Central memory CD8-positive, alpha-beta T cell (primary cell): ENCODE data around the gene GCDH.
A peak's percentile ranks its signal among the peaks of the same experiment; 100 is the strongest.
"Not testable (repeated sequence)": the region's sequence is repeated elsewhere in the genome, so short reads cannot be mapped to it uniquely, and the experiment has no call there.

Experiments
- ATAC-seq: fragments of 150-1000 bp; cut with Tn5 transposase; replicated peaks from 2 replicates; pipeline ENCODE4 v1.10.0; 2022; ENCODE audit warnings: mild to moderate bottlenecking, moderate FRiP score, moderate number of reproducible peaks; ENCODE audit not compliant: poor library complexity, severe bottlenecking; ENCODE audit errors: extremely low read depth
- DNase-seq, 2 donors: peaks; one replicate each; pipeline ENCODE4 v3.0.0; 2021; ENCODE audit warnings: low spot score in 2 of 2
- H3K27ac Mint-ChIP-seq: one replicate; pipeline ENCODE4 v1.8.0; 2022; ENCODE audit warnings: low read depth, mild to moderate bottlenecking, moderate library complexity, mixed read lengths
- H3K27me3 Mint-ChIP-seq: one replicate; pipeline ENCODE4 v1.8.0; 2022; ENCODE audit warnings: mixed read lengths
- H3K36me3 Mint-ChIP-seq: one replicate; pipeline ENCODE4 v1.8.0; 2022; ENCODE audit warnings: mild to moderate bottlenecking, moderate library complexity, mixed read lengths; ENCODE audit not compliant: insufficient read depth
- H3K4me1 Mint-ChIP-seq: one replicate; pipeline ENCODE4 v1.8.0; 2022; ENCODE audit warnings: mixed read lengths
- H3K4me3 Mint-ChIP-seq: one replicate; pipeline ENCODE4 v1.8.0; 2022; ENCODE audit warnings: mild to moderate bottlenecking, moderate library complexity, mixed read lengths
- H3K9me3 Mint-ChIP-seq: one replicate; pipeline ENCODE4 v1.8.0; 2022; ENCODE audit warnings: mixed read lengths

The GCDH gene

GRCh38 chr19:12893582-12893981, 2.6 kb downstream of the GCDH start:
- Mint-ChIP-seq H3K4me1 (peaks cover 35% of the 10 kb centered on the region), H3K9me3 (no peaks in the 10 kb centered on the region), H3K36me3 (peaks cover 22% of the 10 kb centered on the region), H3K4me3 (peak overlapping the region; percentile 35), H3K27me3 (no peaks in the 10 kb centered on the region), H3K27ac (no peak overlapping the region)
- ATAC-seq: no peak
- DNase-seq: no peak

- DNase-seq (no peak), ATAC-seq (no peak)
- Mint-ChIP-seq H3K27ac (no peak overlapping the region), H3K4me3 (no peak overlapping the region), H3K4me1 (peaks cover 22% of the 10 kb centered on the region), H3K36me3 (peaks cover 19% of the 10 kb centered on the region), H3K9me3 (no peaks in the 10 kb centered on the region), H3K27me3 (no peaks in the 10 kb centered on the region)
Measured at GRCh38 chr19:12896460-12896859, 5.5 kb downstream of the GCDH start.

- ATAC-seq (peak; percentile 83), DNase-seq (no peak)
- no peaks in the 10 kb centered on the region for H3K9me3 Mint-ChIP-seq
- H3K4me1 Mint-ChIP-seq: no peaks in the 10 kb centered on the region
- H3K36me3 Mint-ChIP-seq: peaks cover 16% of the 10 kb centered on the region
- H3K27me3 Mint-ChIP-seq: no peaks in the 10 kb centered on the region
- peak overlapping the region; percentile 51 for H3K27ac Mint-ChIP-seq
- no peak overlapping the region for H3K4me3 Mint-ChIP-seq
Measured at GRCh38 chr19:12899891-12900518, 9.0 kb downstream of the GCDH start.

- Mint-ChIP-seq H3K4me3 (no peak overlapping the region), H3K4me1 (no peaks in the 10 kb centered on the region), H3K27me3 (no peaks in the 10 kb centered on the region), H3K27ac (no peak overlapping the region), H3K36me3 (peaks cover 2% of the 10 kb centered on the region), H3K9me3 (no peaks in the 10 kb centered on the region)
- ATAC-seq (no peak), DNase-seq (no peak)
Measured at GRCh38 chr19:12907166-12907565, 16.2 kb downstream of the GCDH start.

GRCh38 chr19:12912571-12912970, 21.6 kb downstream of the GCDH start:
- peaks cover 10% of the 10 kb centered on the region for H3K4me1 Mint-ChIP-seq
- peaks cover 1% of the 10 kb centered on the region for H3K36me3 Mint-ChIP-seq
- ATAC-seq (no peak), DNase-seq (no peak)
- no peak overlapping the region for H3K27ac Mint-ChIP-seq
- no peak overlapping the region for H3K4me3 Mint-ChIP-seq
- no peaks in the 10 kb centered on the region for H3K9me3 Mint-ChIP-seq
- H3K27me3 Mint-ChIP-seq: no peaks in the 10 kb centered on the region

- Mint-ChIP-seq H3K36me3 (peaks cover 1% of the 10 kb centered on the region), H3K9me3 (no peaks in the 10 kb centered on the region), H3K27ac (no peak overlapping the region), H3K4me1 (peaks cover 10% of the 10 kb centered on the region), H3K27me3 (no peaks in the 10 kb centered on the region), H3K4me3 (no peak overlapping the region)
- DNase-seq: no peak
- ATAC-seq: no peak
Measured at GRCh38 chr19:12913011-12913561, 22.1 kb downstream of the GCDH start.

- H3K4me1 Mint-ChIP-seq: peaks cover 17% of the 10 kb centered on the region
- H3K27ac Mint-ChIP-seq: peak overlapping the region; percentile 80
- H3K9me3 Mint-ChIP-seq: no peaks in the 10 kb centered on the region
- H3K36me3 Mint-ChIP-seq: peaks cover 8% of the 10 kb centered on the region
- peak in 1 of 2 donors; percentile 28 for DNase-seq
- peak overlapping the region; percentile 63 for H3K4me3 Mint-ChIP-seq
- peak; percentile 86 for ATAC-seq
- no peaks in the 10 kb centered on the region for H3K27me3 Mint-ChIP-seq
Measured at GRCh38 chr19:12913851-12914690, 23.1 kb downstream of the GCDH start.

GRCh38 chr19:12915860-12916259, 24.9 kb downstream of the GCDH start:
- H3K27ac Mint-ChIP-seq: not testable (repeated sequence)

GRCh38 chr19:12918253-12918652, 27.3 kb downstream of the GCDH start:
- H3K36me3 Mint-ChIP-seq: peaks cover 28% of the 10 kb centered on the region
- H3K27ac Mint-ChIP-seq: peak overlapping the region; percentile 93
- peaks cover 26% of the 10 kb centered on the region for H3K4me1 Mint-ChIP-seq
- no peak for DNase-seq
- H3K27me3 Mint-ChIP-seq: no peaks in the 10 kb centered on the region
- no peaks in the 10 kb centered on the region for H3K9me3 Mint-ChIP-seq
- H3K4me3 Mint-ChIP-seq: peak overlapping the region; percentile 75
- ATAC-seq: no peak

More at GRCh38 chr19:12915860-12916259, 24.9 kb downstream of the GCDH start:
- Mint-ChIP-seq H3K36me3 (peaks cover 16% of the 10 kb centered on the region), H3K4me1 (peaks cover 26% of the 10 kb centered on the region)
- not testable (repeated sequence) for H3K4me3 Mint-ChIP-seq, H3K9me3 Mint-ChIP-seq, ATAC-seq, DNase-seq, H3K27me3 Mint-ChIP-seq

GRCh38 chr19:12921047-12921446, 30.1 kb downstream of the GCDH start:
- H3K4me3 Mint-ChIP-seq: no peak overlapping the region
- DNase-seq: no peak
- no peak for ATAC-seq
- H3K27ac Mint-ChIP-seq: no peak overlapping the region
- H3K36me3 Mint-ChIP-seq: peaks cover 45% of the 10 kb centered on the region
- H3K27me3 Mint-ChIP-seq: no peaks in the 10 kb centered on the region
- H3K4me1 Mint-ChIP-seq: peaks cover 16% of the 10 kb centered on the region
- no peaks in the 10 kb centered on the region for H3K9me3 Mint-ChIP-seq

- ATAC-seq (no peak), DNase-seq (no peak)
- no peak overlapping the region for H3K27ac Mint-ChIP-seq
- H3K4me1 Mint-ChIP-seq: peaks cover 16% of the 10 kb centered on the region
- H3K4me3 Mint-ChIP-seq: no peak overlapping the region
- peaks cover 59% of the 10 kb centered on the region for H3K36me3 Mint-ChIP-seq
- no peaks in the 10 kb centered on the region for H3K27me3 Mint-ChIP-seq
- no peaks in the 10 kb centered on the region for H3K9me3 Mint-ChIP-seq
Measured at GRCh38 chr19:12922959-12923358, 32.0 kb downstream of the GCDH start.

GRCh38 chr19:12924621-12925310, 33.8 kb downstream of the GCDH start:
- H3K27ac Mint-ChIP-seq: no peak overlapping the region
- peaks cover 5% of the 10 kb centered on the region for H3K4me1 Mint-ChIP-seq
- H3K9me3 Mint-ChIP-seq: no peaks in the 10 kb centered on the region
- H3K27me3 Mint-ChIP-seq: no peaks in the 10 kb centered on the region
- no peak for ATAC-seq
- no peak for DNase-seq
- peaks cover 60% of the 10 kb centered on the region for H3K36me3 Mint-ChIP-seq
- no peak overlapping the region for H3K4me3 Mint-ChIP-seq
